Endodermal cell (in vitro differentiated cells): Measurements from ENCODE around the gene IL22RA1. TPM values are rescaled to one million over a fixed set of nuclear protein-coding genes. Genes with fewer than 3 reads are reported as not detected.
A peak's percentile ranks its signal among the peaks of the same experiment; 100 is the strongest.

Experiments used
- DNase-seq: peaks from one replicate; pipeline ENCODE4 v3.0.0-alpha.2; 2017
- H3K27ac ChIP-seq: 2 replicates; pipeline ENCODE4 v1.5.1; 2013; ENCODE audit warnings: mild to moderate bottlenecking, low read depth, low read length, moderate library complexity
- H3K27me3 ChIP-seq: 2 replicates; pipeline ENCODE4 v1.6.1; 2013; ENCODE audit warnings: mild to moderate bottlenecking, low read length, moderate library complexity; ENCODE audit not compliant: insufficient read depth, control insufficient read depth, poor library complexity, severe bottlenecking
- H3K36me3 ChIP-seq: 2 replicates; pipeline ENCODE4 v1.7.0; 2013; ENCODE audit warnings: mild to moderate bottlenecking, low read length, moderate library complexity; ENCODE audit not compliant: control insufficient read depth, insufficient read depth
- H3K4me1 ChIP-seq: one replicate; pipeline ENCODE4 v1.7.0; 2013; ENCODE audit warnings: low read length; ENCODE audit not compliant: control insufficient read depth, insufficient read depth
- H3K4me3 ChIP-seq: 2 replicates; pipeline ENCODE4 v1.5.1; 2013; ENCODE audit warnings: mild to moderate bottlenecking, low read length, moderate library complexity
- H3K9ac ChIP-seq: 2 replicates; pipeline ENCODE4 v1.6.1; 2013; ENCODE audit warnings: mild to moderate bottlenecking, low read length, moderate library complexity; ENCODE audit not compliant: poor library complexity, severe bottlenecking; ENCODE audit errors: extremely low read depth
- H3K9me3 ChIP-seq: 2 replicates; pipeline ENCODE4 v1.6.1; 2013; ENCODE audit warnings: mild to moderate bottlenecking, low read length, moderate library complexity; ENCODE audit not compliant: control insufficient read depth
- H3K27ac Mint-ChIP-seq: 2 replicates; pipeline ENCODE4 v1.8.0; 2020; ENCODE audit warnings: mixed read lengths
- H3K27me3 Mint-ChIP-seq: 2 replicates; pipeline ENCODE4 v1.8.0; 2021; ENCODE audit warnings: mild to moderate bottlenecking, mixed read lengths; ENCODE audit not compliant: insufficient read depth
- H3K36me3 Mint-ChIP-seq: 2 replicates; pipeline ENCODE4 v1.8.0; 2020; ENCODE audit warnings: low read depth, mixed read lengths
- H3K4me1 Mint-ChIP-seq: 2 replicates; pipeline ENCODE4 v1.8.0; 2020; ENCODE audit warnings: mixed read lengths
- H3K4me3 Mint-ChIP-seq: 2 replicates; pipeline ENCODE4 v1.8.0; 2020; ENCODE audit warnings: mild to moderate bottlenecking, moderate library complexity, mixed read lengths
- H3K9me3 Mint-ChIP-seq: 2 replicates; pipeline ENCODE4 v1.8.0; 2020; ENCODE audit warnings: mild to moderate bottlenecking, mixed read lengths
- CTCF ChIP-seq: fragments of 200-600 bp; sonication (generic); conservative IDR thresholded peaks from 2 replicates; pipeline ENCODE4 v1.5.0; 2021; ENCODE audit warnings: antibody characterized with exemption, mild to moderate bottlenecking
- WGBS, 2 experiments: methylation state at CpG; one replicate each; pipeline versions ENCODE4 v1.1.5 to v1.1.7; 2013; ENCODE audit warnings: missing lambda C conversion rate in 2 of 2, mixed read lengths in 1 of 2; ENCODE audit not compliant: insufficient coverage in 1 of 2, insufficient read length in 1 of 2; 5-methylcytosine and 5-hydroxymethylcytosine counted together
- total RNA-seq, 2 donors: library from RNA; stranded (reverse); fragmentation: NEBNext Ultra II Directional in 1 of 2; extraction: Animal tissue kit (Norgen Biotek cat#: 25700) in 1 of 2; gene quantifications; 2 replicates in 1 of 2; 3 replicates in 1 of 2; pipeline ENCODE4 v1.2.1, GENCODE V29; 2021

The IL22RA1 gene
- total RNA-seq, 2 donors from 2014 or later = not detected

- Histone ChIP-seq H3K4me3 (peak overlapping the region; percentile 76), H3K9me3 (no peaks in the 10 kb centered on the region), H3K36me3 (peaks cover 6% of the 10 kb centered on the region), H3K4me1 (no peaks in the 10 kb centered on the region), H3K27ac (peak overlapping the region; percentile 45), H3K27me3 (no peaks in the 10 kb centered on the region), H3K9ac (peak overlapping the region; percentile 80)
- no peaks in the 10 kb centered on the region for H3K27me3 Mint-ChIP-seq
- DNase-seq = peak; percentile 95
- 4 to 9% methylated on average over 9 to 12 of the region's 12 CpGs for WGBS, 2 experiments
- H3K4me3 Mint-ChIP-seq = peak overlapping the region; percentile 57
- peaks cover 40% of the 10 kb centered on the region for H3K4me1 Mint-ChIP-seq
- peak overlapping the region; percentile 93 for H3K27ac Mint-ChIP-seq
- no peak for TF ChIP-seq CTCF
- H3K9me3 Mint-ChIP-seq = no peaks in the 10 kb centered on the region
- H3K36me3 Mint-ChIP-seq = peaks cover 15% of the 10 kb centered on the region
Observed at GRCh38 chr1:24151175-24151533, 8.2 kb upstream of the IL22RA1 start.

GRCh38 chr1:24150234-24151174 lies 7.6 kb upstream of the IL22RA1 start:
- Mint-ChIP-seq H3K27ac (peak overlapping the region; percentile 93), H3K4me3 (peak overlapping the region; percentile 57), H3K4me1 (peaks cover 40% of the 10 kb centered on the region), H3K9me3 (no peaks in the 10 kb centered on the region), H3K36me3 (peaks cover 8% of the 10 kb centered on the region), H3K27me3 (no peaks in the 10 kb centered on the region)
- TF ChIP-seq CTCF = peak; percentile 84
- peak; percentile 100 for DNase-seq
- no peaks in the 10 kb centered on the region for H3K27me3 ChIP-seq
- peak overlapping the region; percentile 80 for H3K9ac ChIP-seq
- peaks cover 6% of the 10 kb centered on the region for H3K36me3 ChIP-seq
- WGBS, 2 experiments = 22 to 40% methylated on average over 16 to 36 of the region's 36 CpGs
- no peaks in the 10 kb centered on the region for H3K4me1 ChIP-seq
- H3K9me3 ChIP-seq = no peaks in the 10 kb centered on the region
- peak overlapping the region; percentile 76 for H3K4me3 ChIP-seq
- peak overlapping the region; percentile 45 for H3K27ac ChIP-seq

GRCh38 chr1:24149866-24150233 lies 6.9 kb upstream of the IL22RA1 start:
- no peak overlapping the region for H3K9ac ChIP-seq
- Mint-ChIP-seq H3K4me1 (peaks cover 36% of the 10 kb centered on the region), H3K27ac (no peak overlapping the region), H3K4me3 (peak overlapping the region; percentile 57), H3K27me3 (no peaks in the 10 kb centered on the region), H3K9me3 (no peaks in the 10 kb centered on the region), H3K36me3 (peaks cover 4% of the 10 kb centered on the region)
- peak overlapping the region; percentile 76 for H3K4me3 ChIP-seq
- H3K36me3 ChIP-seq = peaks cover under 1% of the 10 kb centered on the region
- H3K4me1 ChIP-seq = no peaks in the 10 kb centered on the region
- H3K27ac ChIP-seq = no peak overlapping the region
- WGBS, 2 experiments = 93 to 100% methylated on average over 3 to 5 of the region's 5 CpGs
- no peak for DNase-seq
- H3K9me3 ChIP-seq = no peaks in the 10 kb centered on the region
- no peaks in the 10 kb centered on the region for H3K27me3 ChIP-seq
- no peak for TF ChIP-seq CTCF
